A549 (cell line): ENCODE results near the gene NEUROD4. TPM values are rescaled to one million over a fixed set of nuclear protein-coding genes. Genes with fewer than 3 reads are reported as not detected.

Experiments used
- ATAC-seq, 2 experiments: fragments of 200-7000 bp in 1 of 2; fragments of >200 bp in 1 of 2; cut with Nextera tagmentation in 1 of 2; cut with Tn5 transposase in 1 of 2; 3 replicates each; pipeline versions ENCODE4 v1.8.0 to v1.9.1; 2018 to 2020; ENCODE audit warnings: mild to moderate bottlenecking in 1 of 2, moderate library complexity in 1 of 2
- CTCF ChIA-PET: fragments of 300-600 bp; sonication (Branson Sonifier 250); formaldehyde crosslinking; extraction: SDS; loops from one replicate; lab custom pipeline; 2021; ENCODE audit warnings: antibody characterized with exemption, inconsistent platforms; lab: Yijun Ruan, JAX
- POLR2A ChIA-PET: fragments of 350-600 bp; formaldehyde crosslinking; extraction: SDS; loops from one replicate; lab custom pipeline; 2021; ENCODE audit warnings: antibody characterized with exemption, inconsistent platforms; lab: Yijun Ruan, JAX
- DNase-seq, 2 experiments: peaks; one replicate each; pipeline versions ENCODE4 v3.0.0 to v3.0.0-alpha.2; 2011 to 2016; ENCODE audit warnings: low read depth in 1 of 2, low spot score in 1 of 2
- FAIRE-seq: peaks from 2 replicates; lab custom pipeline; 2011; peaks lifted over from hg19 to GRCh38; lab: Jason Lieb, UNC
- H3K27ac ChIP-seq, 2 experiments: fragments of >200 bp; sonication (Bioruptor Twin); formaldehyde crosslinking; 3 replicates each; pipeline ENCODE4 v1.5.1; 2016 to 2017
- H3K4me1 ChIP-seq: fragments of >200 bp; sonication (Bioruptor Twin); formaldehyde crosslinking; 3 replicates; pipeline ENCODE4 v1.6.1; 2016
- H3K4me2 ChIP-seq: fragments of >200 bp; sonication (Bioruptor Twin); formaldehyde crosslinking; 3 replicates; pipeline ENCODE4 v1.6.1; 2016
- H3K4me3 ChIP-seq: fragments of >200 bp; sonication (Bioruptor Twin); formaldehyde crosslinking; 3 replicates; pipeline ENCODE4 v1.5.1; 2016
- H3K9me3 ChIP-seq: fragments of >200 bp; sonication (Bioruptor Twin); formaldehyde crosslinking; 3 replicates; pipeline ENCODE4 v1.6.1; 2016
- CTCF ChIP-seq: fragments of >200 bp; sonication (Bioruptor Twin); formaldehyde crosslinking; IDR thresholded peaks from 3 replicates; pipeline ENCODE4 v1.5.1; 2016
- E2F6 ChIP-seq: IDR thresholded peaks from 2 replicates; pipeline ENCODE4 v1.6.1; 2012; ENCODE audit warnings: low read depth, borderline replicate concordance
- EHMT2 ChIP-seq: fragments of 200-600 bp; sonication (generic); IDR thresholded peaks from 2 replicates; pipeline ENCODE4 v1.6.1; 2016; ENCODE audit warnings: antibody characterized with exemption, low read depth, mild to moderate bottlenecking, moderate library complexity
- EP300 ChIP-seq, 2 experiments: fragments of >200 bp; sonication (Bioruptor Twin); formaldehyde crosslinking; IDR thresholded peaks; 2 replicates in 1 of 2; 3 replicates in 1 of 2; pipeline ENCODE4 v1.6.1; 2016 to 2017
- FOSB ChIP-seq: fragments of 250-450 bp; sonication (Bioruptor Pico); IDR thresholded peaks from 2 replicates; pipeline ENCODE4 v1.5.0; 2020; ENCODE audit warnings: mild to moderate bottlenecking, moderate library complexity
- FOSL2 ChIP-seq, 2 experiments: fragments of 450-650 bp in 1 of 2; fragments of >200 bp in 1 of 2; sonication (Bioruptor Twin) in 1 of 2; formaldehyde crosslinking; IDR thresholded peaks; 2 replicates each; pipeline versions ENCODE4 v1.5.0 to v1.6.1; 2016 to 2020; ENCODE audit warnings: mild to moderate bottlenecking in 1 of 2, moderate library complexity in 1 of 2
- GATA3 ChIP-seq: IDR thresholded peaks from 2 replicates; pipeline ENCODE4 v1.6.1; 2012; ENCODE audit warnings: borderline replicate concordance
- HDAC2 ChIP-seq: fragments of 200-600 bp; sonication (generic); IDR thresholded peaks from 2 replicates; pipeline ENCODE4 v1.6.1; 2016
- HES2 ChIP-seq: fragments of >200 bp; sonication (Bioruptor Twin); formaldehyde crosslinking; IDR thresholded peaks from 2 replicates; pipeline ENCODE4 v1.6.1; 2016
- HMGXB4 ChIP-seq: fragments of 250-450 bp; sonication (Bioruptor Pico); IDR thresholded peaks from 2 replicates; pipeline ENCODE4 v1.5.0; 2021; ENCODE audit warnings: mild to moderate bottlenecking, moderate library complexity, borderline replicate concordance
- HOXB5 ChIP-seq: fragments of 250-450 bp; sonication (Bioruptor Pico); IDR thresholded peaks from 2 replicates; pipeline ENCODE4 v1.5.0; 2020; ENCODE audit warnings: mild to moderate bottlenecking, moderate library complexity
- JUNB ChIP-seq: fragments of >200 bp; sonication (Bioruptor Twin); formaldehyde crosslinking; IDR thresholded peaks from 2 replicates; pipeline ENCODE4 v1.6.1; 2016
- MAFK ChIP-seq: fragments of 450-650 bp; IDR thresholded peaks from 2 replicates; pipeline ENCODE4 v1.6.1; 2014; ENCODE audit not compliant: partially characterized antibody
- MAZ ChIP-seq: fragments of 150-350 bp; IDR thresholded peaks from 2 replicates; pipeline ENCODE4 v1.6.1; 2014; ENCODE audit warnings: antibody characterized with exemption, low read depth, low read length, borderline replicate concordance
- NFE2L2 ChIP-seq: fragments of 150-350 bp; conservative IDR thresholded peaks from 2 replicates; pipeline ENCODE4 v1.6.1; 2014; ENCODE audit warnings: low read length
- NPAS2 ChIP-seq: fragments of 250-450 bp; sonication (Bioruptor Pico); IDR thresholded peaks from 2 replicates; pipeline ENCODE4 v1.8.0; 2022; ENCODE audit warnings: mild to moderate bottlenecking, moderate library complexity, borderline replicate concordance
- PHF8 ChIP-seq: fragments of 200-600 bp; sonication (generic); IDR thresholded peaks from 2 replicates; pipeline ENCODE4 v1.6.1; 2016; ENCODE audit warnings: low read depth, mild to moderate bottlenecking, antibody characterized with exemption, moderate library complexity, borderline replicate concordance
- RAD21 ChIP-seq, 2 experiments: fragments of >200 bp in 1 of 2; sonication (Bioruptor Twin) in 1 of 2; formaldehyde crosslinking in 1 of 2; IDR thresholded peaks in 1 of 2; conservative IDR thresholded peaks in 1 of 2; 2 replicates in 1 of 2; 3 replicates in 1 of 2; pipeline ENCODE4 v1.6.1; 2012 to 2018; ENCODE audit warnings: inconsistent platforms in 1 of 2
- RNF2 ChIP-seq: fragments of 200-600 bp; sonication (generic); IDR thresholded peaks from 2 replicates; pipeline ENCODE4 v1.6.1; 2016; ENCODE audit warnings: low read depth, mild to moderate bottlenecking, antibody characterized with exemption, moderate library complexity, borderline replicate concordance
- SREBF2 ChIP-seq: fragments of 450-650 bp; IDR thresholded peaks from 2 replicates; pipeline ENCODE4 v1.6.1; 2014; ENCODE audit warnings: mild to moderate bottlenecking, moderate library complexity
- TP53 ChIP-seq: fragments of 250-450 bp; sonication (Bioruptor Pico); IDR thresholded peaks from 2 replicates; pipeline ENCODE4 v1.5.0; 2021; ENCODE audit warnings: mild to moderate bottlenecking, moderate library complexity
- USF2 ChIP-seq: fragments of 450-650 bp; IDR thresholded peaks from 2 replicates; pipeline ENCODE4 v1.6.1; 2014; ENCODE audit warnings: antibody characterized with exemption
- ZNF302 ChIP-seq: fragments of 250-450 bp; sonication (Bioruptor Pico); IDR thresholded peaks from 2 replicates; pipeline ENCODE4 v1.9.0; 2021; ENCODE audit warnings: inconsistent platforms, mild to moderate bottlenecking, moderate library complexity
- ZSCAN20 ChIP-seq: fragments of 250-450 bp; sonication (Bioruptor Pico); IDR thresholded peaks from 2 replicates; pipeline ENCODE4 v1.8.0; 2022; ENCODE audit warnings: mild to moderate bottlenecking, moderate library complexity
- WGBS: methylation state at CpG from one replicate; pipeline ENCODE4 v1.1.6; 2017; ENCODE audit errors: missing lambda C conversion rate; 5-methylcytosine and 5-hydroxymethylcytosine counted together
- polyA plus RNA-seq, 4 experiments: library from polyadenylated mRNA; depleted of rRNA in 3 of 4; stranded (reverse); fragments of >200 nt; fragmentation: RNase III in 1 of 4; extraction: RNeasy Plus Mini Kit Qiagen cat#74134 plus additional on column Dnase treatment in 1 of 4; gene quantifications; 2 replicates in 3 of 4; 3 replicates in 1 of 4; pipeline ENCODE4 v1.2.3, GENCODE V29; 2011 to 2017

The NEUROD4 gene
- polyA plus RNA-seq, 2 of the 4 experiments (the other 2 are of a cell fraction), result not detected

- ChIA-PET CTCF (interaction anchor here (1.7 to 3.5 kb wide), 2 partner anchors 20 to 99 kb away, joined by 6 to 18 read pairs; no protein-coding TSS in a partner anchor), POLR2A (no interaction called here)
- DNase-seq (no peak), FAIRE-seq (no peak)
- no peak overlapping the region for H3K4me3 ChIP-seq
- H3K4me2 ChIP-seq, result no peak overlapping the region
- 42% methylated on average over 3 of the region's 3 CpGs for WGBS
- TF ChIP-seq HOXB5 (CRISPR knock-in tag), result no peak
- TF ChIP-seq, all 56 proteins: peak for 0
- no peak for ATAC-seq
- Histone ChIP-seq H3K4me1 (no peaks in the 10 kb centered on the region), H3K9me3 (no peaks in the 10 kb centered on the region), H3K27ac (no peak overlapping the region)
These were observed 46.2 kb upstream of the NEUROD4 start for GRCh38 chr12:54973556-54973955.

GRCh38 chr12:54974279-54974678 is 45.5 kb upstream of the NEUROD4 start:
- ATAC-seq, result no peak
- Histone ChIP-seq H3K9me3 (no peaks in the 10 kb centered on the region), H3K4me1 (no peaks in the 10 kb centered on the region), H3K4me2 (no peak overlapping the region), H3K27ac (no peak overlapping the region), H3K4me3 (no peak overlapping the region)
- TF ChIP-seq HMGXB4 (CRISPR knock-in tag), result no peak
- TF ChIP-seq PHF8, result no peak
- no peak for TF ChIP-seq HES2
- no peak for TF ChIP-seq ZNF302 (CRISPR knock-in tag)
- TF ChIP-seq HDAC2, result no peak
- TF ChIP-seq MAFK, result no peak
- TF ChIP-seq TP53, result no peak
- TF ChIP-seq ZSCAN20 (CRISPR knock-in tag), result no peak
- no peak for TF ChIP-seq MAZ
- no peak for TF ChIP-seq NPAS2 (CRISPR knock-in tag)
- TF ChIP-seq RNF2, result no peak
- 39% methylated on average over 12 of the region's 12 CpGs for WGBS
- ChIA-PET POLR2A (no interaction called here), CTCF (interaction anchor here (0.8 to 3.5 kb wide), 4 partner anchors 19 to 225 kb away, joined by 4 to 18 read pairs (median 6); no protein-coding TSS in a partner anchor)
- FAIRE-seq, result no peak
- DNase-seq, result no peak

GRCh38 chr12:54975272-54975671 is 44.5 kb upstream of the NEUROD4 start:
- Histone ChIP-seq H3K9me3 (no peaks in the 10 kb centered on the region), H3K27ac (no peak overlapping the region), H3K4me3 (no peak overlapping the region), H3K4me1 (no peaks in the 10 kb centered on the region), H3K4me2 (no peak overlapping the region)
- FAIRE-seq (no peak), ATAC-seq (no peak), DNase-seq (no peak)
- POLR2A ChIA-PET, result no interaction called here
- WGBS, result 2% methylated on average over 2 of the region's 2 CpGs
- CTCF ChIA-PET, result interaction anchor here (0.6 to 3.5 kb wide), 5 partner anchors 15 to 226 kb away, joined by 3 to 18 read pairs (median 6); no protein-coding TSS in a partner anchor
- TF ChIP-seq RAD21 (conservative IDR thresholded peaks at IDR 0.05 in 1 of 2, IDR thresholded peaks at IDR 0.05 in 1 of 2) (no peak), NFE2L2 (no peak), FOSB (CRISPR knock-in tag) (no peak), EHMT2 (no peak), HOXB5 (CRISPR knock-in tag) (no peak)

GRCh38 chr12:54975875-54976274 is 43.9 kb upstream of the NEUROD4 start:
- FAIRE-seq, result no peak
- POLR2A ChIA-PET, result no interaction called here
- no peak overlapping the region for H3K4me2 ChIP-seq
- H3K4me1 ChIP-seq, result no peaks in the 10 kb centered on the region
- CTCF ChIA-PET, result interaction anchor here (1.9 to 3.5 kb wide), 2 partner anchors 17 to 226 kb away, joined by 7 to 18 read pairs; no protein-coding TSS in a partner anchor
- no peaks in the 10 kb centered on the region for H3K9me3 ChIP-seq
- no peak overlapping the region for H3K27ac ChIP-seq
- ATAC-seq, result no peak
- WGBS, result 5% methylated on average over 6 of the region's 6 CpGs
- DNase-seq, result no peak
- H3K4me3 ChIP-seq, result no peak overlapping the region
- TF ChIP-seq PHF8 (no peak), SREBF2 (no peak), USF2 (no peak), GATA3 (no peak), JUNB (no peak), HES2 (no peak), HDAC2 (no peak), ZSCAN20 (CRISPR knock-in tag) (no peak), E2F6 (no peak), MAZ (no peak), CTCF (no peak), FOSL2 (IDR thresholded peaks at IDR 0.05) (no peak), FOSL2 (CRISPR knock-in tag; IDR thresholded peaks at IDR 0.05) (no peak), EP300 (IDR thresholded peaks at IDR 0.05) (no peak), EHMT2 (no peak)
